Endothelial cell of umbilical vein (primary cell): Measurements from ENCODE around the gene RASAL3. TPM values are rescaled to one million over a fixed set of nuclear protein-coding genes. Genes with fewer than 3 reads are reported as not detected.

Experiments
- BruUV-seq: library from RNA; stranded (reverse); fragments of 400-500 nt; replicated peaks from 2 replicates; lab custom pipeline; 2021; lab: Mats Ljungman, UMichigan
- CTCF ChIA-PET: fragments of 300-600, 350-600 bp; sonication (Branson Sonifier 250); formaldehyde crosslinking; loops from one replicate; lab custom pipeline; 2021; ENCODE audit warnings: antibody characterized with exemption, inconsistent platforms; lab: Charles Lee
- POLR2A ChIA-PET: fragments of 300-600, 350-600 bp; sonication (Branson Sonifier 250); formaldehyde crosslinking; loops from one replicate; lab custom pipeline; 2021; ENCODE audit warnings: antibody characterized with exemption, inconsistent platforms; lab: Charles Lee
- DNase-seq: peaks from one replicate; pipeline ENCODE4 v3.0.0-alpha.2; 2011; ENCODE audit warnings: low read depth, low spot score
- FAIRE-seq: peaks from 2 replicates; lab custom pipeline; 2011; peaks lifted over from hg19 to GRCh38; lab: Jason Lieb, UNC
- H2AFZ ChIP-seq: 2 replicates; pipeline ENCODE4 v1.6.0; 2012; ENCODE audit warnings: low read depth, low read length, control low read depth, inconsistent platforms
- H3K27ac ChIP-seq: 2 replicates; pipeline ENCODE4 v1.5.1; 2011; ENCODE audit warnings: low read depth, mild to moderate bottlenecking, control low read depth, low read length, moderate library complexity; ENCODE audit not compliant: insufficient read depth
- H3K27me3 ChIP-seq, 2 experiments: 2 replicates each; pipeline versions ENCODE4 v1.6.0 to v1.6.1; 2011; ENCODE audit warnings: low read length in 2 of 2, mixed read lengths in 1 of 2; ENCODE audit not compliant: control insufficient read depth in 2 of 2, insufficient read depth in 2 of 2
- H3K36me3 ChIP-seq, 2 experiments: 2 replicates in 1 of 2; 3 replicates in 1 of 2; pipeline ENCODE4 v1.5.1; 2011; ENCODE audit warnings: low read length in 2 of 2, mild to moderate bottlenecking in 1 of 2, moderate library complexity in 1 of 2; ENCODE audit not compliant: control insufficient read depth in 2 of 2, insufficient read depth in 2 of 2; ENCODE audit errors: extremely low read depth in 1 of 2
- H3K4me1 ChIP-seq: 3 replicates; pipeline ENCODE4 v1.5.1; 2011; ENCODE audit warnings: mild to moderate bottlenecking, low read length; ENCODE audit not compliant: control insufficient read depth, insufficient read depth; ENCODE audit errors: extremely low read depth
- H3K4me2 ChIP-seq: 2 replicates; pipeline ENCODE4 v1.6.1; 2011; ENCODE audit warnings: low read length, control low read depth, mixed read lengths; ENCODE audit not compliant: insufficient read depth
- H3K4me3 ChIP-seq, 3 experiments: fragments of 200-600 bp in 1 of 3; sonication (generic), shearing (Covaris generic) in 1 of 3; replicated peaks in 1 of 3; 2 replicates each; pipeline ENCODE4 v1.5.1; 2011 to 2016; ENCODE audit warnings: control low read depth in 3 of 3, low read length in 3 of 3, mild to moderate bottlenecking in 2 of 3, inconsistent platforms in 1 of 3, low read depth in 1 of 3, moderate library complexity in 1 of 3; ENCODE audit not compliant: insufficient read depth in 1 of 3
- H3K79me2 ChIP-seq: 2 replicates; pipeline ENCODE4 v1.6.0; 2012; ENCODE audit warnings: low read length, inconsistent platforms; ENCODE audit not compliant: control insufficient read depth, insufficient read depth
- H3K9ac ChIP-seq: replicated peaks from 2 replicates; pipeline ENCODE3; 2011; ENCODE audit warnings: low read length, control low read depth; ENCODE audit not compliant: insufficient read depth; ENCODE audit errors: extremely low read depth
- H3K9me1 ChIP-seq: replicated peaks from 3 replicates; pipeline ENCODE4 v1.6.0; 2011; ENCODE audit warnings: mild to moderate bottlenecking, low read length; ENCODE audit not compliant: control insufficient read depth, insufficient read depth; ENCODE audit errors: extremely low read depth
- H3K9me3 ChIP-seq: replicated peaks from 2 replicates; pipeline ENCODE4 v1.5.1; 2012; ENCODE audit warnings: low read length, inconsistent platforms; ENCODE audit not compliant: control insufficient read depth, insufficient read depth
- H4K20me1 ChIP-seq: replicated peaks from 2 replicates; pipeline ENCODE3; 2011; ENCODE audit warnings: mild to moderate bottlenecking, low read length; ENCODE audit not compliant: control insufficient read depth, insufficient read depth; ENCODE audit errors: extremely low read depth
- EZH2 ChIP-seq: IDR thresholded peaks from 2 replicates; pipeline ENCODE4 v1.6.1; 2012; ENCODE audit warnings: borderline replicate concordance, low read depth, mild to moderate bottlenecking, moderate library complexity, low read length, inconsistent platforms; ENCODE audit not compliant: severe bottlenecking
- GATA2 ChIP-seq: IDR thresholded peaks from 2 replicates; pipeline ENCODE4 v1.7.0; 2011; ENCODE audit warnings: low read depth, mild to moderate bottlenecking, moderate library complexity, mixed read lengths, low read length; ENCODE audit not compliant: insufficient read length, insufficient read depth
- JUN ChIP-seq: IDR thresholded peaks from 2 replicates; pipeline ENCODE4 v1.6.1; 2011; ENCODE audit warnings: borderline replicate concordance, low read depth; ENCODE audit not compliant: insufficient read length, insufficient read depth
- MYC ChIP-seq: IDR thresholded peaks from one replicate; pipeline ENCODE4 v1.6.1; 2011; ENCODE audit warnings: mild to moderate bottlenecking, low read depth, low read length
- POLR2A ChIP-seq: IDR thresholded peaks from 2 replicates; pipeline ENCODE4 v1.6.1; 2012; ENCODE audit warnings: low read depth, mild to moderate bottlenecking, control low read depth, low read length
- POLR2AphosphoS5 ChIP-seq: IDR thresholded peaks from 2 replicates; pipeline ENCODE4 v1.6.1; 2012; ENCODE audit warnings: low read depth, mild to moderate bottlenecking, control low read depth, low read length, moderate library complexity; ENCODE audit not compliant: insufficient read depth
- dilution Hi-C: fragments of 300-500 bp; cut with MboI; formaldehyde crosslinking; loops from one replicate; pipeline ENCODE4 v1.15.0; 2019; ENCODE audit warnings: low sequenced_read_pairs; ENCODE audit not compliant: extremely low pct_ligation_motif_present
- intact Hi-C: fragments of 100-400 bp; cut with micrococcal nuclease; formaldehyde crosslinking; loops from one replicate; pipeline ENCODE4 v1.10.0; 2022
- polyA plus RNA-seq, 4 experiments: library from polyadenylated mRNA; depleted of rRNA in 3 of 4; stranded (reverse) in 3 of 4; unstranded in 1 of 4; fragments of >200 nt; gene quantifications; 2 replicates each; pipeline versions ENCODE4 v1.2.1 to v1.2.3, GENCODE V29; 2011 to 2012; ENCODE audit warnings: missing spikeins in 1 of 4
- total RNA-seq: library from RNA; stranded (reverse); gene quantifications from 2 replicates; pipeline ENCODE4 v1.2.3, GENCODE V29; 2021
- TF ChIP-seq, protein P1 (sequence below), 2 donors: IDR thresholded peaks; 1 replicate in 1 of 2; 2 replicates in 1 of 2; pipeline ENCODE4 v1.5.1; 2011; ENCODE audit warnings: low read length in 2 of 2, mild to moderate bottlenecking in 2 of 2, moderate library complexity in 2 of 2, control low read depth in 1 of 2, inconsistent platforms in 1 of 2, low read depth in 1 of 2; ENCODE audit not compliant: insufficient read depth in 1 of 2; ENCODE audit errors: extremely low read depth in 1 of 2
- TF ChIP-seq, protein P2 (sequence below): IDR thresholded peaks from 2 replicates; pipeline ENCODE4 v1.6.1; 2011; ENCODE audit not compliant: insufficient read depth, insufficient read length

The RASAL3 gene
- total and polyA plus RNA-seq, 2 donors (not counting 3 experiments of a cell fraction or from before 2014, with no cell fraction given), result 4.1 to 5.7 TPM

DNA sequence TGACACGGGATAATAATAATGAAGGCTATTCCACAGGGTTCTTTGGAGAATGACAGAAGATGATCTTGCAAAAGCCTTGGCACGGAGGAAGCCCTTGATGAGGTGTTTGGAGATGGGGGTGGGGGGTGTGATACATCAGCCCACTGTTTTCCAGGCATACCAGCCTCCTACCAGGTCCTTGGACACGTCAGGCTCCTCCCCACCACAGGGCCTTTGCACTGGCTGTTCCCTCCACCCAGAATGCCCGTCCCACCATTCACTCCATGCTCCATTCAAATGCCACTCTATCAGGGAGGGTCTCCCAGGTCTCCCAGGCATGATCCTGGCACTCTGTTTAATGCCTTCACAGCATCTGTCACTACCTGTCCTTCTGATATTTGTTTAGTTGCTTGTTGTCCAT is 17.3 kb downstream of the RASAL3 start:
- POLR2A ChIA-PET, result no interaction called here
- H3K9me1 ChIP-seq, result no peaks in the 10 kb centered on the region
- intact Hi-C loops (no loop called here), dilution Hi-C loops (no loop called here)
- no peak overlapping the region for H3K27ac ChIP-seq
- H4K20me1 ChIP-seq, result no peaks in the 10 kb centered on the region
- H3K9ac ChIP-seq, result no peak overlapping the region
- H3K4me1 ChIP-seq, result peaks cover 8% of the 10 kb centered on the region
- H2AFZ ChIP-seq, result no peak overlapping the region
- no TSS peak for BruUV-seq
- DNase-seq (no peak), FAIRE-seq (no peak)
- CTCF ChIA-PET, result no interaction called here
- H3K27me3 ChIP-seq, result no peaks in the 10 kb centered on the region
- H3K36me3 ChIP-seq, result no peaks in the 10 kb centered on the region
- TF ChIP-seq, protein P1, sequence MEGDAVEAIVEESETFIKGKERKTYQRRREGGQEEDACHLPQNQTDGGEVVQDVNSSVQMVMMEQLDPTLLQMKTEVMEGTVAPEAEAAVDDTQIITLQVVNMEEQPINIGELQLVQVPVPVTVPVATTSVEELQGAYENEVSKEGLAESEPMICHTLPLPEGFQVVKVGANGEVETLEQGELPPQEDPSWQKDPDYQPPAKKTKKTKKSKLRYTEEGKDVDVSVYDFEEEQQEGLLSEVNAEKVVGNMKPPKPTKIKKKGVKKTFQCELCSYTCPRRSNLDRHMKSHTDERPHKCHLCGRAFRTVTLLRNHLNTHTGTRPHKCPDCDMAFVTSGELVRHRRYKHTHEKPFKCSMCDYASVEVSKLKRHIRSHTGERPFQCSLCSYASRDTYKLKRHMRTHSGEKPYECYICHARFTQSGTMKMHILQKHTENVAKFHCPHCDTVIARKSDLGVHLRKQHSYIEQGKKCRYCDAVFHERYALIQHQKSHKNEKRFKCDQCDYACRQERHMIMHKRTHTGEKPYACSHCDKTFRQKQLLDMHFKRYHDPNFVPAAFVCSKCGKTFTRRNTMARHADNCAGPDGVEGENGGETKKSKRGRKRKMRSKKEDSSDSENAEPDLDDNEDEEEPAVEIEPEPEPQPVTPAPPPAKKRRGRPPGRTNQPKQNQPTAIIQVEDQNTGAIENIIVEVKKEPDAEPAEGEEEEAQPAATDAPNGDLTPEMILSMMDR (IDR thresholded peaks at IDR 0.05; ENCODE audit: extremely low read depth in 1 of 2, insufficient read depth in 1 of 2, low read depth in 1 of 2, low read length in 2 of 2), result no peak
- TF ChIP-seq POLR2AphosphoS5 (no peak), POLR2A (no peak), JUN (no peak), GATA2 (no peak), EZH2 (no peak), MYC (no peak)
- TF ChIP-seq, protein P2, sequence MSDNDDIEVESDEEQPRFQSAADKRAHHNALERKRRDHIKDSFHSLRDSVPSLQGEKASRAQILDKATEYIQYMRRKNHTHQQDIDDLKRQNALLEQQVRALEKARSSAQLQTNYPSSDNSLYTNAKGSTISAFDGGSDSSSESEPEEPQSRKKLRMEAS, result no peak
- no peak overlapping the region for H3K4me2 ChIP-seq
- H3K9me3 ChIP-seq, result no peaks in the 10 kb centered on the region
- H3K4me3 ChIP-seq, result no peak overlapping the region
- no peaks in the 10 kb centered on the region for H3K79me2 ChIP-seq
